SK-MEL-5 (cell line): ENCODE measurements around the gene RNFT2. TPM values are rescaled to one million over a fixed set of nuclear protein-coding genes. Genes with fewer than 3 reads are reported as not detected.
A peak's percentile ranks its signal among the peaks of the same experiment; 100 is the strongest.

Source experiments
- DNase-seq: peaks from one replicate; pipeline ENCODE4 v3.0.0-alpha.2; 2016; ENCODE audit warnings: low read depth, low spot score
- in situ Hi-C: cut with HindIII; loops from 2 replicates; pipeline ENCODE4 v1.10.0; 2016; ENCODE audit warnings: low sequenced_read_pairs, high pct_unique_total_duplicates, low pct_unique_long_range_greater_than_20kb
- total RNA-seq: library from RNA; depleted of rRNA; stranded (reverse); fragments of >200 nt; shearing (Covaris generic); gene quantifications from 2 replicates; pipeline ENCODE4 v1.2.3, GENCODE V29; 2014

Gene RNFT2
- total RNA-seq, 1 experiment from 2014 or later, result 2.3 TPM

- no peak for DNase-seq
- in situ Hi-C loops, result no loop called here
Observed at GRCh38 chr12:116707751-116708150, 30.4 kb upstream of the RNFT2 start.

GRCh38 chr12:116708826-116709756 lies 29.0 kb upstream of the RNFT2 start:
- peak; percentile 82 for DNase-seq
- in situ Hi-C loops, result no loop called here

GRCh38 chr12:116709768-116710167 lies 28.3 kb upstream of the RNFT2 start:
- in situ Hi-C loops, result no loop called here

GRCh38 chr12:116710370-116711150 lies 27.6 kb upstream of the RNFT2 start:
- in situ Hi-C loops, result no loop called here

More at GRCh38 chr12:116709768-116710167, 28.3 kb upstream of the RNFT2 start:
- DNase-seq, result no peak

GRCh38 chr12:116712458-116713303 lies 25.4 kb upstream of the RNFT2 start:
- no peak for DNase-seq
- in situ Hi-C loops, result no loop called here

More at GRCh38 chr12:116710370-116711150, 27.6 kb upstream of the RNFT2 start:
- DNase-seq, result no peak

- DNase-seq, result no peak
- in situ Hi-C loops, result no loop called here
Observed at GRCh38 chr12:116713527-116713926, 24.6 kb upstream of the RNFT2 start.

GRCh38 chr12:116714175-116714574 lies 23.9 kb upstream of the RNFT2 start:
- in situ Hi-C loops, result no loop called here
- no peak for DNase-seq

- DNase-seq, result peak; percentile 85
- in situ Hi-C loops, result no loop called here
Observed at GRCh38 chr12:116717466-116718437, 20.4 kb upstream of the RNFT2 start.

GRCh38 chr12:116718655-116719454 lies 19.3 kb upstream of the RNFT2 start:
- in situ Hi-C loops, result no loop called here
- DNase-seq, result no peak

- in situ Hi-C loops, result no loop called here
- DNase-seq, result no peak
Observed at GRCh38 chr12:116719731-116720528, 18.2 kb upstream of the RNFT2 start.

GRCh38 chr12:116722245-116722644 lies 15.9 kb upstream of the RNFT2 start:
- in situ Hi-C loops, result no loop called here
- DNase-seq, result no peak

GRCh38 chr12:116726694-116727093 lies 11.4 kb upstream of the RNFT2 start:
- DNase-seq, result no peak
- in situ Hi-C loops, result no loop called here

- in situ Hi-C loops, result no loop called here
- no peak for DNase-seq
Observed at GRCh38 chr12:116727261-116727660, 10.9 kb upstream of the RNFT2 start.

- DNase-seq, result no peak
Observed at GRCh38 chr12:116727891-116728290, 10.2 kb upstream of the RNFT2 start.

GRCh38 chr12:116731801-116732200 lies 6.3 kb upstream of the RNFT2 start:
- no peak for DNase-seq
- in situ Hi-C loops, result no loop called here

More at GRCh38 chr12:116727891-116728290, 10.2 kb upstream of the RNFT2 start:
- in situ Hi-C loops, result no loop called here
